WTC11 (cell line): ENCODE measurements around the gene CACTIN. TPM values are rescaled to one million over a fixed set of nuclear protein-coding genes. Genes with fewer than 3 reads are reported as not detected.
A peak's percentile ranks its signal among the peaks of the same experiment; 100 is the strongest.

Experiments
- ATAC-seq: fragments of 200-7000 bp; cut with Tn5 transposase; 2 replicates; pipeline ENCODE4 v1.10.0; 2021; ENCODE audit warnings: mild to moderate bottlenecking, moderate library complexity
- CTCF ChIA-PET: fragments of 300-600 bp; sonication (Branson Sonifier 250); formaldehyde crosslinking; loops from one replicate; lab custom pipeline; 2021; ENCODE audit warnings: antibody characterized with exemption; lab: Charles Lee
- POLR2A ChIA-PET: fragments of 350-600 bp; sonication (Branson Sonifier 250); formaldehyde crosslinking; loops from one replicate; lab custom pipeline; 2021; ENCODE audit warnings: antibody characterized with exemption; lab: Charles Lee
- DNase-seq: peaks from one replicate; pipeline ENCODE4 v3.0.0; 2021; ENCODE audit warnings: low spot score
- H3K27ac Mint-ChIP-seq: 2 replicates; pipeline ENCODE4 v1.8.0; 2021; ENCODE audit warnings: mixed read lengths
- H3K27me3 Mint-ChIP-seq: 2 replicates; pipeline ENCODE4 v1.8.0; 2021; ENCODE audit warnings: low read depth, mild to moderate bottlenecking, moderate library complexity, mixed read lengths
- H3K36me3 Mint-ChIP-seq: 2 replicates; pipeline ENCODE4 v1.8.0; 2021; ENCODE audit warnings: mixed read lengths
- H3K4me1 Mint-ChIP-seq: 2 replicates; pipeline ENCODE4 v1.8.0; 2022; ENCODE audit warnings: mixed read lengths
- H3K4me3 Mint-ChIP-seq: 2 replicates; pipeline ENCODE4 v1.8.0; 2021; ENCODE audit warnings: mild to moderate bottlenecking, moderate library complexity, mixed read lengths
- H3K9me3 Mint-ChIP-seq: 2 replicates; pipeline ENCODE4 v1.8.0; 2021; ENCODE audit warnings: mixed read lengths
- EMX1 ChIP-seq: fragments of 250-450 bp; sonication (Bioruptor Pico); IDR thresholded peaks from 2 replicates; pipeline ENCODE4 v1.8.0; 2021; ENCODE audit warnings: mild to moderate bottlenecking
- IRF2 ChIP-seq: sonication (generic); formaldehyde crosslinking; IDR thresholded peaks from 2 replicates; pipeline ENCODE4 v1.8.0; 2022; ENCODE audit warnings: low read depth, missing genetic modification reagents, borderline replicate concordance
- NR1H2 ChIP-seq: sonication (generic); formaldehyde crosslinking; IDR thresholded peaks from 2 replicates; pipeline ENCODE4 v1.9.0; 2021; ENCODE audit warnings: mild to moderate bottlenecking, moderate library complexity, missing genetic modification reagents
- NR2C2 ChIP-seq: sonication (generic); formaldehyde crosslinking; IDR thresholded peaks from 2 replicates; pipeline ENCODE4 v1.8.0; 2022; ENCODE audit warnings: mild to moderate bottlenecking, missing genetic modification reagents
- total RNA-seq: library from RNA; stranded (reverse); gene quantifications from 3 replicates; pipeline ENCODE4 v1.2.3, GENCODE V29; 2021
- TF ChIP-seq, protein P1 (sequence below): sonication (generic); formaldehyde crosslinking; IDR thresholded peaks from 2 replicates; pipeline ENCODE4 v1.8.1; 2022; ENCODE audit warnings: low read depth, missing genetic modification reagents, borderline replicate concordance
- TF ChIP-seq, protein P2 (sequence below): sonication (generic); formaldehyde crosslinking; IDR thresholded peaks from 2 replicates; pipeline ENCODE4 v1.8.0; 2022; ENCODE audit warnings: mild to moderate bottlenecking, missing genetic modification reagents
- TF ChIP-seq, protein P3 (sequence below): fragments of 250-450 bp; sonication (Bioruptor Pico); IDR thresholded peaks from 2 replicates; pipeline ENCODE4 v1.8.0; 2021; ENCODE audit warnings: mild to moderate bottlenecking
- TF ChIP-seq, protein P4 (sequence below): sonication (generic); formaldehyde crosslinking; IDR thresholded peaks from 2 replicates; pipeline ENCODE4 v1.8.0; 2023; ENCODE audit warnings: missing genetic modification reagents
- TF ChIP-seq, protein P5 (sequence below): sonication (generic); formaldehyde crosslinking; IDR thresholded peaks from 2 replicates; pipeline ENCODE4 v1.8.0; 2023; ENCODE audit warnings: missing genetic modification reagents, mild to moderate bottlenecking, borderline replicate concordance
- TF ChIP-seq, protein P6 (sequence below): sonication (generic); formaldehyde crosslinking; IDR thresholded peaks from 2 replicates; pipeline ENCODE4 v1.8.1; 2023; ENCODE audit warnings: mild to moderate bottlenecking, missing genetic modification reagents
- TF ChIP-seq, protein P7 (sequence below): sonication (generic); formaldehyde crosslinking; IDR thresholded peaks from 2 replicates; pipeline ENCODE4 v1.8.0; 2022; ENCODE audit warnings: missing genetic modification reagents
- TF ChIP-seq, protein P8 (sequence below): fragments of 250-450 bp; sonication (Bioruptor Pico); conservative IDR thresholded peaks from 2 replicates; pipeline ENCODE4 v1.9.0; 2021; ENCODE audit warnings: mild to moderate bottlenecking

The CACTIN gene
- total RNA-seq, 1 experiment from 2014 or later: 42.2 TPM

DNA sequence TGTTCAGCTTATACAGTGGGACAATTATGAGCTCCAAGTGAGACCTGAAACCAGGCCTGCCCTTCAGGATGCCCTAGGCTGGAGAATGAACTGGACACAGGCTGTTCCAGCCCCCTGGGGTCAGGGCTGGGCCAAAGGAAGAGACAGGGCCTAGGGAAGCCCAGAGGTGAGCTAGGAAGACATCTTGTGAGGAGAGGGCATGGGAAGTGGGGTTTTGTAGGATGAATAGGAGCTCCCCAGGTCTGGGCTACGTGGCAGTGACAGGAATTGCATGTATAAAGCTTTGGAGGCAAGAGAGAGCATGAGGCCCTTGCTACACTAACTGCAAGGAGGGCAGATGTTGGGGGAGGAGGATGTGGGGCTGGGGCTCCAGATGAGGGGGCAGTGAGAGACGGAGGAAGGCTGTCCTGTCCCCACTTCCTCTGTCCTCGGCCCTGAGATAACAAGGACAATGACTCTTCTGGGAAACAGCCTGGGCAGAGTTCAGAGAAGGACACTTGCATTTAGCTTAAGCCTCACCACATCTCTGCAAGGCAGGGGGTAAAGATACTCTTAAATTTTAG, 18.4 kb downstream of the CACTIN start (continued):
- TF ChIP-seq, protein P1, sequence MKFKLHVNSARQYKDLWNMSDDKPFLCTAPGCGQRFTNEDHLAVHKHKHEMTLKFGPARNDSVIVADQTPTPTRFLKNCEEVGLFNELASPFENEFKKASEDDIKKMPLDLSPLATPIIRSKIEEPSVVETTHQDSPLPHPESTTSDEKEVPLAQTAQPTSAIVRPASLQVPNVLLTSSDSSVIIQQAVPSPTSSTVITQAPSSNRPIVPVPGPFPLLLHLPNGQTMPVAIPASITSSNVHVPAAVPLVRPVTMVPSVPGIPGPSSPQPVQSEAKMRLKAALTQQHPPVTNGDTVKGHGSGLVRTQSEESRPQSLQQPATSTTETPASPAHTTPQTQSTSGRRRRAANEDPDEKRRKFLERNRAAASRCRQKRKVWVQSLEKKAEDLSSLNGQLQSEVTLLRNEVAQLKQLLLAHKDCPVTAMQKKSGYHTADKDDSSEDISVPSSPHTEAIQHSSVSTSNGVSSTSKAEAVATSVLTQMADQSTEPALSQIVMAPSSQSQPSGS (CRISPR knock-in tag): no peak
- TF ChIP-seq IRF2 (CRISPR knock-in tag) (no peak), NR1H2 (CRISPR knock-in tag) (no peak)

DNA sequence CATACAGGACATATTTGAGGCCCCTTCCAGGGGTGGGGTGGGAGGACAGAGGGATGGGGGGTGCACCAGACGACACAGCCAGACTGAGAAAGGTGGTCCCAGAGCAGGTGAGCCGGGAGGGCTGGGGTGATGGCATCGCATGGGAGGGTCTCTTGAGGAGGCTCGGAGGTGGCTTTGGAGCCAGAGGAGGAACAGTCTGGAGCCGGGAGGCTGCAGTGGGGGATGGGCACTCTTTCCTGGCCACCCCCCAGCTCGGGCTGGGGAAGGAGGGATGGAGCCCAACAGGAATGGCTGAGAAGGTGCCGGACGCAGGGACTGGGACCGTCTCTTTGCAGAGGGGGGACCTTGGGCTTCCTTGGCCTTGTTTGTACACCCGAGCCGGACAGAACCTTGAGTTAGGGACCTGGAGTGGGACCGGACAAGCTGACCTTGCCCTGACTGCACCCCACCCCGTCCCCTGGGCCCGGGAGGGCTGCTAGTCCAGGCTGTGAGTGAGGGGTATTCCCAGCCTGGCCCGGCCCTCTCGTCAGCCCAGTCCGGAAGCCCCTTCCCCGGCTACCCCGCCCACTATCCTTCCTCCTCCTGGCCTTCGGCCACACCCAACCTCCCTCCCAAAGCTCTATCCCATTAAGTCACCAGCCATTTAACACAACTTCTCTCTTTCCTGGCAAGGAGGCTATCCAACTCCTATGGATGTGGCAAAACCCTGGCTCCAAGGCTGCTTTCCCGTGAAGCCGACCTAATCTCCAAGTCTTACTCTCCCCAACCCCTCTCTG, 19.1 kb downstream of the CACTIN start:
- peak overlapping the region; percentile 83 for H3K27ac Mint-ChIP-seq
- ChIA-PET CTCF (interaction anchor here (0.8 to 1.9 kb wide), 12 partner anchors 8 to 331 kb away, joined by 3 to 13 read pairs (median 5); no protein-coding TSS in a partner anchor), POLR2A (interaction anchor here (0.5 to 0.7 kb wide), 2 partner anchors 31 to 1145 kb away, joined by 3 to 4 read pairs; no protein-coding TSS in a partner anchor)
- H3K4me3 Mint-ChIP-seq: peak overlapping the region; percentile 68
- peaks cover 11% of the 10 kb centered on the region for H3K4me1 Mint-ChIP-seq
- no peaks in the 10 kb centered on the region for H3K9me3 Mint-ChIP-seq
- TF ChIP-seq NR2C2 (CRISPR knock-in tag): no peak
- TF ChIP-seq, all 79 proteins: peak for 0
- ATAC-seq (peak; percentile 67), DNase-seq (peak; percentile 61)
- no peaks in the 10 kb centered on the region for H3K27me3 Mint-ChIP-seq
- no peaks in the 10 kb centered on the region; the same call in 1 of the 2 replicates for H3K36me3 Mint-ChIP-seq

DNA sequence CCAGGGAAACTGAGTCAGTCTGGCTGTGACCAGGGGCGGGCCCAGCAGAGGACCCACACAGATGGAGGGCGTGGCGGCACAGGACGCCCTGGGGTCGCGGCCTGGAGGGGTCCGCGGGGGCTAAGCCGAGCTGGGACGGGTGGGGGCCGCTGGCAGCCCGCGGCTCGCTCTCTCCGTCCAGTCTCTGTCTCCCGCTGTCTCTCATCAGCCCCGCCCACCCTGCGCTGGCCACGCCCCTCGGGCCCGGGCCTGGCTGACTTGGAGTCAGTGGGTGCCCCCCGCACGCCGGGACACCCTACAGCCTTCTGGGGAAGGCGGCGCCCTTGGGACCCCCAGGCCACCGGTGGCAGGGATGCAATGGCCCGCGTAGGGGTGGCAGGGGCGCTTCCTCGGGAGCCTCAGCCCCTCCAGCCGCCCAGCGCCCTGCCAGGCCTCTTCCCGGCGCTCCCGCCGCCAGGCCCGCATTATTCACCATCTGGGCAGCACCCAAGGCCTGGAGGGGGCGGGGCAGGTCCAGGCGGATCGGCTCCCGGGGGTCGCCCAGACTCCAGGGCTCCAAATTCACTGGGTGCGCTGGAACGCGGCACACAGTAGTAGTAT, 19.8 kb downstream of the CACTIN start, which contains the start of gene TBXA2R:
Gene TBXA2R (minus strand): TSS at position 186 of the 600 bp plus-strand sequence. CDS start 6,241 bp downstream, outside the sequence.
- Mint-ChIP-seq H3K27ac (no peak within 1 kb of the TSS), H3K4me3 (peak within 1 kb of the TSS; percentile 68), H3K9me3 (no peaks in the 10 kb centered on the region), H3K36me3 (no peaks in the 10 kb centered on the region; the same call in 1 of the 2 replicates), H3K4me1 (peaks cover 11% of the 10 kb centered on the region), H3K27me3 (no peaks in the 10 kb centered on the region)
- ChIA-PET POLR2A (interaction anchor here (0.5 kb wide), 1 partner anchor 1144 kb away, joined by 3 read pairs; no protein-coding TSS in a partner anchor), CTCF (interaction anchor here (0.7 to 1.7 kb wide), 3 partner anchors 16 to 30 kb away, joined by 3 to 13 read pairs (median 7); no protein-coding TSS in a partner anchor)
- peak; percentile 53 for ATAC-seq
- DNase-seq: peak; percentile 77
- no peak for TF ChIP-seq EMX1
- TF ChIP-seq, protein P2, sequence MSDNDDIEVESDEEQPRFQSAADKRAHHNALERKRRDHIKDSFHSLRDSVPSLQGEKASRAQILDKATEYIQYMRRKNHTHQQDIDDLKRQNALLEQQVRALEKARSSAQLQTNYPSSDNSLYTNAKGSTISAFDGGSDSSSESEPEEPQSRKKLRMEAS (CRISPR knock-in tag): peak; percentile 18; the same call in 1 of the 2 replicates
- TF ChIP-seq, protein P3, sequence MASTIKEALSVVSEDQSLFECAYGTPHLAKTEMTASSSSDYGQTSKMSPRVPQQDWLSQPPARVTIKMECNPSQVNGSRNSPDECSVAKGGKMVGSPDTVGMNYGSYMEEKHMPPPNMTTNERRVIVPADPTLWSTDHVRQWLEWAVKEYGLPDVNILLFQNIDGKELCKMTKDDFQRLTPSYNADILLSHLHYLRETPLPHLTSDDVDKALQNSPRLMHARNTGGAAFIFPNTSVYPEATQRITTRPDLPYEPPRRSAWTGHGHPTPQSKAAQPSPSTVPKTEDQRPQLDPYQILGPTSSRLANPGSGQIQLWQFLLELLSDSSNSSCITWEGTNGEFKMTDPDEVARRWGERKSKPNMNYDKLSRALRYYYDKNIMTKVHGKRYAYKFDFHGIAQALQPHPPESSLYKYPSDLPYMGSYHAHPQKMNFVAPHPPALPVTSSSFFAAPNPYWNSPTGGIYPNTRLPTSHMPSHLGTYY (CRISPR knock-in tag): no peak
- TF ChIP-seq, protein P4, sequence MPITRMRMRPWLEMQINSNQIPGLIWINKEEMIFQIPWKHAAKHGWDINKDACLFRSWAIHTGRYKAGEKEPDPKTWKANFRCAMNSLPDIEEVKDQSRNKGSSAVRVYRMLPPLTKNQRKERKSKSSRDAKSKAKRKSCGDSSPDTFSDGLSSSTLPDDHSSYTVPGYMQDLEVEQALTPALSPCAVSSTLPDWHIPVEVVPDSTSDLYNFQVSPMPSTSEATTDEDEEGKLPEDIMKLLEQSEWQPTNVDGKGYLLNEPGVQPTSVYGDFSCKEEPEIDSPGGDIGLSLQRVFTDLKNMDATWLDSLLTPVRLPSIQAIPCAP (CRISPR knock-in tag): no peak
- TF ChIP-seq, protein P5, sequence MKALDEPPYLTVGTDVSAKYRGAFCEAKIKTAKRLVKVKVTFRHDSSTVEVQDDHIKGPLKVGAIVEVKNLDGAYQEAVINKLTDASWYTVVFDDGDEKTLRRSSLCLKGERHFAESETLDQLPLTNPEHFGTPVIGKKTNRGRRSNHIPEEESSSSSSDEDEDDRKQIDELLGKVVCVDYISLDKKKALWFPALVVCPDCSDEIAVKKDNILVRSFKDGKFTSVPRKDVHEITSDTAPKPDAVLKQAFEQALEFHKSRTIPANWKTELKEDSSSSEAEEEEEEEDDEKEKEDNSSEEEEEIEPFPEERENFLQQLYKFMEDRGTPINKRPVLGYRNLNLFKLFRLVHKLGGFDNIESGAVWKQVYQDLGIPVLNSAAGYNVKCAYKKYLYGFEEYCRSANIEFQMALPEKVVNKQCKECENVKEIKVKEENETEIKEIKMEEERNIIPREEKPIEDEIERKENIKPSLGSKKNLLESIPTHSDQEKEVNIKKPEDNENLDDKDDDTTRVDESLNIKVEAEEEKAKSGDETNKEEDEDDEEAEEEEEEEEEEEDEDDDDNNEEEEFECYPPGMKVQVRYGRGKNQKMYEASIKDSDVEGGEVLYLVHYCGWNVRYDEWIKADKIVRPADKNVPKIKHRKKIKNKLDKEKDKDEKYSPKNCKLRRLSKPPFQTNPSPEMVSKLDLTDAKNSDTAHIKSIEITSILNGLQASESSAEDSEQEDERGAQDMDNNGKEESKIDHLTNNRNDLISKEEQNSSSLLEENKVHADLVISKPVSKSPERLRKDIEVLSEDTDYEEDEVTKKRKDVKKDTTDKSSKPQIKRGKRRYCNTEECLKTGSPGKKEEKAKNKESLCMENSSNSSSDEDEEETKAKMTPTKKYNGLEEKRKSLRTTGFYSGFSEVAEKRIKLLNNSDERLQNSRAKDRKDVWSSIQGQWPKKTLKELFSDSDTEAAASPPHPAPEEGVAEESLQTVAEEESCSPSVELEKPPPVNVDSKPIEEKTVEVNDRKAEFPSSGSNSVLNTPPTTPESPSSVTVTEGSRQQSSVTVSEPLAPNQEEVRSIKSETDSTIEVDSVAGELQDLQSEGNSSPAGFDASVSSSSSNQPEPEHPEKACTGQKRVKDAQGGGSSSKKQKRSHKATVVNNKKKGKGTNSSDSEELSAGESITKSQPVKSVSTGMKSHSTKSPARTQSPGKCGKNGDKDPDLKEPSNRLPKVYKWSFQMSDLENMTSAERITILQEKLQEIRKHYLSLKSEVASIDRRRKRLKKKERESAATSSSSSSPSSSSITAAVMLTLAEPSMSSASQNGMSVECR (CRISPR knock-in tag): no peak
- TF ChIP-seq, protein P6, sequence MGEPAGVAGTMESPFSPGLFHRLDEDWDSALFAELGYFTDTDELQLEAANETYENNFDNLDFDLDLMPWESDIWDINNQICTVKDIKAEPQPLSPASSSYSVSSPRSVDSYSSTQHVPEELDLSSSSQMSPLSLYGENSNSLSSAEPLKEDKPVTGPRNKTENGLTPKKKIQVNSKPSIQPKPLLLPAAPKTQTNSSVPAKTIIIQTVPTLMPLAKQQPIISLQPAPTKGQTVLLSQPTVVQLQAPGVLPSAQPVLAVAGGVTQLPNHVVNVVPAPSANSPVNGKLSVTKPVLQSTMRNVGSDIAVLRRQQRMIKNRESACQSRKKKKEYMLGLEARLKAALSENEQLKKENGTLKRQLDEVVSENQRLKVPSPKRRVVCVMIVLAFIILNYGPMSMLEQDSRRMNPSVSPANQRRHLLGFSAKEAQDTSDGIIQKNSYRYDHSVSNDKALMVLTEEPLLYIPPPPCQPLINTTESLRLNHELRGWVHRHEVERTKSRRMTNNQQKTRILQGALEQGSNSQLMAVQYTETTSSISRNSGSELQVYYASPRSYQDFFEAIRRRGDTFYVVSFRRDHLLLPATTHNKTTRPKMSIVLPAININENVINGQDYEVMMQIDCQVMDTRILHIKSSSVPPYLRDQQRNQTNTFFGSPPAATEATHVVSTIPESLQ: no peak
- TF ChIP-seq, protein P7, sequence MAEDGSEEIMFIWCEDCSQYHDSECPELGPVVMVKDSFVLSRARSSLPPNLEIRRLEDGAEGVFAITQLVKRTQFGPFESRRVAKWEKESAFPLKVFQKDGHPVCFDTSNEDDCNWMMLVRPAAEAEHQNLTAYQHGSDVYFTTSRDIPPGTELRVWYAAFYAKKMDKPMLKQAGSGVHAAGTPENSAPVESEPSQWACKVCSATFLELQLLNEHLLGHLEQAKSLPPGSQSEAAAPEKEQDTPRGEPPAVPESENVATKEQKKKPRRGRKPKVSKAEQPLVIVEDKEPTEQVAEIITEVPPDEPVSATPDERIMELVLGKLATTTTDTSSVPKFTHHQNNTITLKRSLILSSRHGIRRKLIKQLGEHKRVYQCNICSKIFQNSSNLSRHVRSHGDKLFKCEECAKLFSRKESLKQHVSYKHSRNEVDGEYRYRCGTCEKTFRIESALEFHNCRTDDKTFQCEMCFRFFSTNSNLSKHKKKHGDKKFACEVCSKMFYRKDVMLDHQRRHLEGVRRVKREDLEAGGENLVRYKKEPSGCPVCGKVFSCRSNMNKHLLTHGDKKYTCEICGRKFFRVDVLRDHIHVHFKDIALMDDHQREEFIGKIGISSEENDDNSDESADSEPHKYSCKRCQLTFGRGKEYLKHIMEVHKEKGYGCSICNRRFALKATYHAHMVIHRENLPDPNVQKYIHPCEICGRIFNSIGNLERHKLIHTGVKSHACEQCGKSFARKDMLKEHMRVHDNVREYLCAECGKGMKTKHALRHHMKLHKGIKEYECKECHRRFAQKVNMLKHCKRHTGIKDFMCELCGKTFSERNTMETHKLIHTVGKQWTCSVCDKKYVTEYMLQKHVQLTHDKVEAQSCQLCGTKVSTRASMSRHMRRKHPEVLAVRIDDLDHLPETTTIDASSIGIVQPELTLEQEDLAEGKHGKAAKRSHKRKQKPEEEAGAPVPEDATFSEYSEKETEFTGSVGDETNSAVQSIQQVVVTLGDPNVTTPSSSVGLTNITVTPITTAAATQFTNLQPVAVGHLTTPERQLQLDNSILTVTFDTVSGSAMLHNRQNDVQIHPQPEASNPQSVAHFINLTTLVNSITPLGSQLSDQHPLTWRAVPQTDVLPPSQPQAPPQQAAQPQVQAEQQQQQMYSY (CRISPR knock-in tag): peak; percentile 26; the same call in 1 of the 2 replicates
- TF ChIP-seq, protein P8, sequence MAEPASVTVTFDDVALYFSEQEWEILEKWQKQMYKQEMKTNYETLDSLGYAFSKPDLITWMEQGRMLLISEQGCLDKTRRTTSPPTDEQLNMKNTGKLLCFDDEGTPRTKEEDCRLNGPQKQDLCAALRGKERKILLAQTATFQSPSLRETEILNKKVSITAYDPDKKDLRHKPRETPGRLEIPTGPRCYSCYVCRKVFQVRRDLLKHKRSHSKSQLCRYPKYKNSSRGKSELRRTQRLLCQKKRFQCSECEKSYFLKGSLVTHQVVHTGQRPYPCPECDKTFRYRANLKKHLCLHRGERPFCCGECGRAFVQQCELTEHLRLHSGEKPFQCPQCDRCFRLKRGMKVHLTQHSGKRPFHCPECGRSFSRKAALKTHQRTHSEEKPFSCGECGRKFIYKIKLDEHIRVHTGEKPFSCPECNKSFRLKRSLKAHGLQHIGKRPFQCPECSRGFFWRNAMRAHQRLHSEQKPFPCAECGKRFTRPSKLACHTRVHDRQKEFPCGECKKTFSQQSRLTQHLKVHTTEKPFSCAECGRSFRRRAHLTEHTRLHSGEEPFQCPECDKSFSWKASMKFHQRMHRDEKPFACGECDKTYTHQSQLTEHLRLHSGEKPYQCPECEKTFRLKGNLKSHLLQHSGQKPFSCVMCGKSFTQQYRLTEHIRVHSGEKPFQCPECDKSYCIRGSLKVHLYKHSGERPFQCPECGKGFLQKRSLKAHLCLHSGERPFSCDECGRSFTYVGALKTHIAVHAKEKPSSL (CRISPR knock-in tag): no peak
